H1 (cell line): ENCODE measurements around the gene FARP2. TPM values are rescaled to one million over a fixed set of nuclear protein-coding genes. Genes with fewer than 3 reads are reported as not detected.

Source experiments
- CTCF ChIA-PET: fragments of 300-600 bp; sonication (Branson Sonifier 250); formaldehyde crosslinking; loops from one replicate; lab custom pipeline; 2021; ENCODE audit not compliant: partially characterized antibody; lab: Charles Lee
- POLR2A ChIA-PET: fragments of 300-600 bp; sonication (Branson Sonifier 250); formaldehyde crosslinking; loops from one replicate; lab custom pipeline; 2021; ENCODE audit warnings: inconsistent platforms; ENCODE audit not compliant: partially characterized antibody; lab: Charles Lee
- DNase-seq, 2 experiments: peaks; one replicate each; pipeline versions ENCODE4 v3.0.0 to v3.0.0-alpha.2; 2010 to 2022; ENCODE audit warnings: low spot score in 2 of 2, low read depth in 1 of 2, mixed read lengths in 1 of 2
- FAIRE-seq: peaks from 2 replicates; lab custom pipeline; 2011; peaks lifted over from hg19 to GRCh38; lab: Jason Lieb, UNC
- H2AFZ ChIP-seq: 2 replicates; pipeline ENCODE4 v1.8.1; 2012; ENCODE audit warnings: low read length, inconsistent platforms
- H2AK5ac ChIP-seq: 2 replicates; pipeline ENCODE4 v1.6.1; 2013; ENCODE audit warnings: low read depth, low read length
- H2BK120ac ChIP-seq: replicated peaks from 2 replicates; pipeline ENCODE3; 2013; ENCODE audit warnings: low read depth, low read length, inconsistent platforms
- H2BK12ac ChIP-seq: 2 replicates; pipeline ENCODE4 v1.6.1; 2013; ENCODE audit warnings: low read depth, low read length
- H2BK15ac ChIP-seq: 2 replicates; pipeline ENCODE4 v1.6.1; 2013; ENCODE audit warnings: low read length
- H2BK20ac ChIP-seq: 2 replicates; pipeline ENCODE4 v1.6.1; 2013; ENCODE audit warnings: low read length
- H2BK5ac ChIP-seq: 2 replicates; pipeline ENCODE4 v1.6.1; 2013; ENCODE audit warnings: low read depth, low read length
- H3K14ac ChIP-seq: 2 replicates; pipeline ENCODE4 v1.6.1; 2013; ENCODE audit warnings: inconsistent platforms; ENCODE audit not compliant: insufficient read length
- H3K18ac ChIP-seq: 2 replicates; pipeline ENCODE4 v1.6.1; 2013; ENCODE audit warnings: low read length; ENCODE audit errors: extremely low read depth
- H3K23ac ChIP-seq: 2 replicates; pipeline ENCODE4 v1.6.1; 2013; ENCODE audit warnings: inconsistent platforms; ENCODE audit not compliant: insufficient read length
- H3K23me2 ChIP-seq: 2 replicates; pipeline ENCODE4 v1.6.1; 2013; ENCODE audit warnings: low read depth, low read length
- H3K27ac ChIP-seq: 2 replicates; pipeline ENCODE4 v1.6.1; 2011; ENCODE audit warnings: low read depth, low read length, inconsistent platforms
- H3K27me3 ChIP-seq, 4 experiments: replicated peaks in 1 of 4; 1 replicate in 1 of 4; 2 replicates in 3 of 4; pipeline versions ENCODE4 v1.6.1 to v1.8.1; 2011 to 2013; ENCODE audit warnings: low read length in 3 of 4, mild to moderate bottlenecking in 3 of 4, inconsistent platforms in 2 of 4, mixed read lengths in 2 of 4, moderate library complexity in 1 of 4; ENCODE audit not compliant: control insufficient read depth in 3 of 4, insufficient read depth in 3 of 4; ENCODE audit errors: extremely low read depth in 1 of 4
- H3K36me3 ChIP-seq, 4 experiments: 2 replicates each; pipeline versions ENCODE4 v1.6.1 to v1.8.1; 2011 to 2013; ENCODE audit warnings: mild to moderate bottlenecking in 4 of 4, low read length in 3 of 4, moderate library complexity in 2 of 4, control low read depth in 1 of 4, inconsistent platforms in 1 of 4; ENCODE audit not compliant: insufficient read depth in 4 of 4, control insufficient read depth in 2 of 4
- H3K4ac ChIP-seq: replicated peaks from 2 replicates; pipeline ENCODE3; 2013; ENCODE audit warnings: low read length, low read depth, mixed read lengths, inconsistent platforms; ENCODE audit not compliant: insufficient read length
- H3K4me1 ChIP-seq, 4 experiments: replicated peaks in 1 of 4; 1 replicate in 1 of 4; 2 replicates in 3 of 4; pipeline versions ENCODE4 v1.6.1 to v1.8.1; 2011 to 2013; ENCODE audit warnings: low read length in 3 of 4, inconsistent platforms in 2 of 4, mixed read lengths in 1 of 4; ENCODE audit not compliant: insufficient read depth in 4 of 4, control insufficient read depth in 3 of 4
- H3K4me2 ChIP-seq, 2 experiments: 2 replicates each; pipeline versions ENCODE4 v1.6.1 to v1.8.1; 2011 to 2013; ENCODE audit warnings: low read depth in 2 of 2, low read length in 2 of 2, control low read depth in 1 of 2, inconsistent platforms in 1 of 2, mild to moderate bottlenecking in 1 of 2; ENCODE audit not compliant: insufficient read depth in 1 of 2
- H3K4me3 ChIP-seq, 4 experiments: fragments of 200-600, 300-600 bp in 1 of 4; sonication (generic), shearing (Covaris generic), sonication (Bioruptor Twin) in 1 of 4; 2 replicates each; pipeline versions ENCODE4 v1.5.1 to v1.8.1; 2011 to 2016; ENCODE audit warnings: low read length in 4 of 4, low read depth in 3 of 4, control low read depth in 2 of 4, inconsistent platforms in 2 of 4, mild to moderate bottlenecking in 2 of 4, mixed read lengths in 1 of 4, moderate library complexity in 1 of 4; ENCODE audit not compliant: insufficient read depth in 2 of 4; ENCODE audit errors: extremely low read depth in 1 of 4
- H3K56ac ChIP-seq: replicated peaks from 2 replicates; pipeline ENCODE3; 2013; ENCODE audit warnings: low read depth, mild to moderate bottlenecking, mixed read lengths, low read length, inconsistent platforms; ENCODE audit not compliant: insufficient read length
- H3K79me1 ChIP-seq: 2 replicates; pipeline ENCODE4 v1.6.1; 2013; ENCODE audit warnings: low read depth, low read length, control low read depth
- H3K79me2 ChIP-seq, 2 experiments: 2 replicates each; pipeline versions ENCODE4 v1.6.1 to v1.8.1; 2012 to 2013; ENCODE audit warnings: low read length in 2 of 2, mild to moderate bottlenecking in 2 of 2, inconsistent platforms in 1 of 2; ENCODE audit not compliant: insufficient read depth in 2 of 2, control insufficient read depth in 1 of 2
- H3K9ac ChIP-seq, 4 experiments: replicated peaks in 1 of 4; 1 replicate in 1 of 4; 2 replicates in 3 of 4; pipeline versions ENCODE4 v1.6.1 to v1.8.1; 2011 to 2013; ENCODE audit warnings: low read depth in 3 of 4, low read length in 3 of 4, control low read depth in 2 of 4, mild to moderate bottlenecking in 2 of 4, moderate library complexity in 2 of 4, inconsistent platforms in 1 of 4; ENCODE audit errors: extremely low read depth in 1 of 4
- H3K9me3 ChIP-seq, 2 experiments: 2 replicates each; pipeline versions ENCODE4 v1.6.1 to v1.8.1; 2012 to 2013; ENCODE audit warnings: mild to moderate bottlenecking in 2 of 2, moderate library complexity in 2 of 2, control low read depth in 1 of 2, inconsistent platforms in 1 of 2, low read depth in 1 of 2, low read length in 1 of 2, mixed read lengths in 1 of 2; ENCODE audit not compliant: insufficient read depth in 2 of 2
- H4K20me1 ChIP-seq, 2 experiments: replicated peaks in 1 of 2; 2 replicates each; pipeline versions ENCODE3 to v1.8.1; 2011 to 2013; ENCODE audit warnings: inconsistent platforms in 2 of 2, low read length in 2 of 2, mild to moderate bottlenecking in 1 of 2; ENCODE audit not compliant: insufficient read depth in 2 of 2, control insufficient read depth in 1 of 2
- H4K5ac ChIP-seq: 2 replicates; pipeline ENCODE4 v1.6.1; 2013; ENCODE audit warnings: low read length, low read depth, mixed read lengths, inconsistent platforms; ENCODE audit not compliant: insufficient read length
- H4K8ac ChIP-seq: 2 replicates; pipeline ENCODE4 v1.8.0; 2013; ENCODE audit warnings: mild to moderate bottlenecking, moderate library complexity, low read length, inconsistent platforms; ENCODE audit not compliant: insufficient read depth; ENCODE audit errors: extremely low read depth
- H4K91ac ChIP-seq: replicated peaks from 2 replicates; pipeline ENCODE3; 2013; ENCODE audit warnings: low read length, mixed read lengths, inconsistent platforms; ENCODE audit not compliant: insufficient read length
- CEBPB ChIP-seq: IDR thresholded peaks from 2 replicates; pipeline ENCODE4 v1.6.1; 2012; ENCODE audit warnings: low read depth, low read length
- FOSL1 ChIP-seq: IDR thresholded peaks from 2 replicates; pipeline ENCODE4 v1.6.1; 2011; ENCODE audit warnings: mild to moderate bottlenecking, low read depth, low read length, moderate library complexity; ENCODE audit not compliant: insufficient read depth
- GABPA ChIP-seq: IDR thresholded peaks from 2 replicates; pipeline ENCODE4 v1.6.1; 2011; ENCODE audit warnings: mild to moderate bottlenecking, low read length, moderate library complexity, borderline replicate concordance; ENCODE audit not compliant: insufficient read depth
- HDAC2 ChIP-seq, 2 experiments: fragments of 300-600 bp in 1 of 2; sonication (generic) in 1 of 2; IDR thresholded peaks; 2 replicates each; pipeline ENCODE4 v1.6.1; 2011 to 2012; ENCODE audit warnings: low read depth in 2 of 2, low read length in 2 of 2, mild to moderate bottlenecking in 2 of 2, moderate library complexity in 2 of 2, borderline replicate concordance in 1 of 2, inconsistent platforms in 1 of 2
- HDAC6 ChIP-seq: IDR thresholded peaks from one replicate; pipeline ENCODE4 v1.7.1; 2012; ENCODE audit warnings: low read depth, mild to moderate bottlenecking, inconsistent platforms, low read length, moderate library complexity
- JUN ChIP-seq: IDR thresholded peaks from 2 replicates; pipeline ENCODE4 v1.6.1; 2011; ENCODE audit warnings: low read depth, mild to moderate bottlenecking, improper control_type of control experiment, low read length
- POLR2A ChIP-seq, 2 experiments: IDR thresholded peaks; 1 replicate in 1 of 2; 2 replicates in 1 of 2; pipeline ENCODE4 v1.6.1; 2011; ENCODE audit warnings: low read depth in 2 of 2, low read length in 2 of 2, mild to moderate bottlenecking in 2 of 2; ENCODE audit errors: control extremely low read depth in 1 of 2
- RNF2 ChIP-seq: fragments of 200-900, 300-1000 bp; sonication (generic); IDR thresholded peaks from 2 replicates; pipeline ENCODE4 v1.7.1; 2016; ENCODE audit warnings: borderline replicate concordance, low read depth, mild to moderate bottlenecking, antibody characterized with exemption, low read length; ENCODE audit not compliant: poor library complexity, severe bottlenecking; ENCODE audit errors: missing control alignments
- SUZ12 ChIP-seq: fragments of 200-600 bp; sonication (generic); IDR thresholded peaks from 2 replicates; pipeline ENCODE4 v1.6.1; 2012; ENCODE audit warnings: mild to moderate bottlenecking, inconsistent platforms, low read length, moderate library complexity, mixed read lengths
- TAF7 ChIP-seq: optimal IDR thresholded peaks from 2 replicates; pipeline ENCODE3; 2011; ENCODE audit warnings: low read depth, mild to moderate bottlenecking, inconsistent platforms, low read length, moderate library complexity, borderline replicate concordance
- TBP ChIP-seq: IDR thresholded peaks from 2 replicates; pipeline ENCODE4 v1.6.1; 2011; ENCODE audit warnings: low read depth, low read length, improper control_type of control experiment
- TCF12 ChIP-seq: IDR thresholded peaks from 2 replicates; pipeline ENCODE4 v1.6.1; 2011; ENCODE audit warnings: low read depth, mild to moderate bottlenecking, low read length
- YY1 ChIP-seq: IDR thresholded peaks from 2 replicates; pipeline ENCODE4 v1.6.1; 2011; ENCODE audit warnings: low read depth, mild to moderate bottlenecking, low read length
- WGBS, 2 experiments: shearing (Covaris generic) in 1 of 2; methylation state at CpG; one replicate each; pipeline versions ENCODE4 v1.1.6 to v1.1.7; 2013 to 2015; ENCODE audit warnings: low lambda C conversion rate in 2 of 2, mixed read lengths in 2 of 2, inconsistent platforms in 1 of 2, low coverage in 1 of 2, missing lambda C conversion rate in 1 of 2; ENCODE audit not compliant: insufficient replicate concordance in 2 of 2, insufficient coverage in 1 of 2, insufficient read length in 1 of 2; ENCODE audit errors: extremely low coverage in 1 of 2, missing lambda C conversion rate in 1 of 2; 5-methylcytosine and 5-hydroxymethylcytosine counted together
- polyA plus RNA-seq, 7 experiments: library from polyadenylated mRNA; depleted of rRNA in 3 of 7; stranded (reverse) in 5 of 7; unstranded in 2 of 7; fragments of >200 nt in 5 of 7; fragments of 200-250 nt in 2 of 7; gene quantifications; 1 replicate in 5 of 7; 2 replicates in 1 of 7; 4 replicates in 1 of 7; pipeline versions ENCODE4 v1.2.1 to v1.2.3, GENCODE V29; 2011 to 2013; ENCODE audit warnings: missing spikeins in 2 of 7, mixed read lengths in 2 of 7
- total RNA-seq: library from RNA; stranded (reverse); fragmentation: NEBNext Ultra II Directional; extraction: Animal tissue kit (Norgen Biotek cat#: 25700); gene quantifications from 2 replicates; pipeline ENCODE4 v1.2.1, GENCODE V29; 2021

Gene FARP2
- total and polyA plus RNA-seq, 2 of the 8 experiments (the other 6 are each of a cell fraction or from before 2014, with no cell fraction given) = 12.4 to 33.4 TPM

- Histone ChIP-seq H2AFZ (no peak overlapping the region), H4K91ac (no peak overlapping the region), H3K14ac (no peak overlapping the region), H3K27me3 (no peaks in the 10 kb centered on the region), H3K36me3 (peaks cover 39 to 93% (median 77%) of the 10 kb centered on the region in 4 experiments), H3K79me1 (no peaks in the 10 kb centered on the region), H2BK15ac (no peak overlapping the region), H4K20me1 (peaks cover 0 to 2% of the 10 kb centered on the region in 2 experiments), H2BK12ac (no peak overlapping the region), H3K27ac (no peak overlapping the region), H3K18ac (no peak overlapping the region), H2BK20ac (no peak overlapping the region), H3K4ac (no peak overlapping the region), H3K4me2 (no peak overlapping the region), H3K23ac (no peak overlapping the region), H3K9ac (no peak overlapping the region), H3K9me3 (no peaks in the 10 kb centered on the region), H2BK5ac (no peak overlapping the region), H3K79me2 (no peaks in the 10 kb centered on the region), H2AK5ac (no peak overlapping the region), H4K5ac (no peak overlapping the region), H3K4me3 (no peak overlapping the region), H2BK120ac (no peak overlapping the region), H3K56ac (no peak overlapping the region), H3K4me1 (no peaks in the 10 kb centered on the region), H4K8ac (no peak overlapping the region), H3K23me2 (no peaks in the 10 kb centered on the region)
- ChIA-PET CTCF (interaction anchor here (0.8 to 1.4 kb wide), 2 partner anchors 30 to 47 kb away, joined by 3 read pairs; partner anchors contain the start of gene HDLBP), POLR2A (interaction anchor here (1.4 kb wide), 1 partner anchor 18 kb away, joined by 4 read pairs; no protein-coding TSS in a partner anchor)
- WGBS, 2 experiments = 81% methylated on average over 9 of the region's 9 CpGs; no CpG with 5 or more reads in 1 of the 2 experiments
- no peak for FAIRE-seq
- no peak for DNase-seq
- TF ChIP-seq JUN (no peak), GABPA (no peak), HDAC2 (IDR thresholded peaks at IDR 0.05; ENCODE audit: borderline replicate concordance in 1 of 2, low read depth in 2 of 2, low read length in 2 of 2) (no peak), HDAC6 (no peak), FOSL1 (no peak), RNF2 (no peak), POLR2A (IDR thresholded peaks at IDR 0.05; ENCODE audit: control extremely low read depth in 1 of 2, low read depth in 2 of 2, low read length in 2 of 2) (no peak), CEBPB (no peak), TBP (no peak), YY1 (no peak), TAF7 (no peak), TCF12 (no peak), SUZ12 (no peak)
Measured at GRCh38 chr2:241344925-241345651, 11.0 kb upstream of the FARP2 start.
